GM18907 (cell line): ENCODE data around the gene ARID4B.
A peak's percentile ranks its signal among the peaks of the same experiment; 100 is the strongest.
"Not testable (repeated sequence)": the region's sequence is repeated elsewhere in the genome, so short reads cannot be mapped to it uniquely, and the experiment has no call there.

Source experiments
- ATAC-seq: cut with Tn5 transposase; IDR thresholded peaks from one replicate; pipeline ENCODE4 v1.9.1; 2021; ENCODE audit warnings: mild to moderate bottlenecking, moderate library complexity; ENCODE audit not compliant: unreplicated experiment

ARID4B gene

DNA sequence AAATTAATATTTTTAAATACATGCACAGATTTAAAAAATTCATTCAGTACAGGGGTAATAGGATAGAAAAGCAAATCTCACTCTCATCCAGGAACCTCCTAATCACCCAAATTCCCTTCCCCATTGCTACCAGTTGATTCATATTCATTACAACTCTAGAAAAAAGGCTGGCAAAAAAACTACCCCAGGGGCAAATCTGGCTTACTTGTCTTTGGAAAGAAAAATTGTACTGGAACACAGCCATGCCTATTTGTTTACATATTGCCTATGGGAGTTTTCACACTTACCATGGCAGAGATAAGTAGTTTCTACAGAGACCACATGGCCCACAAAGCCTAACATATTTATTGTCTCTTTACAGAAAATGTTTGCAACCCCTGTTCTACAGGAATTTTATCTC lies 158.0 kb downstream of the ARID4B start:
- no peak for ATAC-seq

GRCh38 chr1:235168375-235168774 lies 159.6 kb downstream of the ARID4B start:
- ATAC-seq: no peak

DNA sequence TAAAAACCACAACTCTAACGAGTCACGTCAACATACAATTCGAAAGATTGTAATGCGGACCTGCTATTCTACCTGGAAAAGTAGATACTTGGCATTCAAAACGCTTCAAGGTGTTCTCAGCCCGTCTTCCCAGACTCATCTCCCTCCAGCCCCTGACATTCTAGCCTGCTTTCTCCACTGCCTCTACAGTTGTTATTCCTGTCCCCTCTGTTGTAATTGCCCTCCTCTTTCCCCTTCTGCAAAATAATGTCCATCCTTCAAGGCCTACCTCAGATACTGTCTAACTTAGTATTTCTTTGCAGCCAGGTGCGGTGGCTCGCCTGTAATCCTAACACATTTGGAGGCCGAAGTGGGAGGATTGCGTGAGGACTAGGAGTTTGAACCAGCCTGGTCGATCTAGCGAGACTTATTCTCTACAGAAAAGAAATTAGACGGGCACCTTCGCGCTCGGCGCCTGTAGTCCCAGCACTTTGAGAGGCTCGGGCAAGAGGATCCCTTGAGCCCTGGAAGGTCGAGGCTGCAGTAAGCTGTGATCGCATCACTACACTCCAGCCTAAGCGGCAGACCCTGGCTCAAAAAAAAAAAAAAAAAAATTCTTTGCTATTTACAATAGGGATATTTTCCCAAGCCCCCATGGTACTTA lies 166.2 kb downstream of the ARID4B start:
- peak; percentile 4 for ATAC-seq

- peak; percentile 94 for ATAC-seq
Observed at GRCh38 chr1:235160957-235161684, 166.9 kb downstream of the ARID4B start, which contains the start of gene RBM34. Gene RBM34, minus strand, starts transcription at chr1:235161250. Its CDS starts 24 bp downstream, at chr1:235161226.

- peak; percentile 34 for ATAC-seq
Observed at GRCh38 chr1:235160383-235160956, 167.5 kb downstream of the ARID4B start.

DNA sequence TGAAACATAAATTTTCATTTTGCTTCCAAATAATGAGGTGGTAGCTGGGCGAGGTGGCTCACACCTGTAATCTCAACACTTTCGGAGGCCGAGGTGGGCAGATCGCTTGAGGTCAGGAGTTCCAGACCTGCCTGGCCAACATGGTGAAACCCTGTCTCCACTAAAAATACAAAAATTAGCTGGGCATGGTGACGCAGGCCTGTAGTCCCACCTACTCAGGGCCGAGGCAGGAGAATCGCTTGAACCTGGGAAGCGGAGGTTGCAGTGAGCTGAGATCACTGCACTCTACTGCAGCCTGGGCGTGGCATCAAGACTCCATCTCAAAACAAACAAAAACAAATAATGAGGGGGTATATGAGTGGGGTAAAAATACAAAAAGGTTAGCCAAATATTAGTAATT lies 168.0 kb downstream of the ARID4B start:
- not testable (repeated sequence) for ATAC-seq

DNA sequence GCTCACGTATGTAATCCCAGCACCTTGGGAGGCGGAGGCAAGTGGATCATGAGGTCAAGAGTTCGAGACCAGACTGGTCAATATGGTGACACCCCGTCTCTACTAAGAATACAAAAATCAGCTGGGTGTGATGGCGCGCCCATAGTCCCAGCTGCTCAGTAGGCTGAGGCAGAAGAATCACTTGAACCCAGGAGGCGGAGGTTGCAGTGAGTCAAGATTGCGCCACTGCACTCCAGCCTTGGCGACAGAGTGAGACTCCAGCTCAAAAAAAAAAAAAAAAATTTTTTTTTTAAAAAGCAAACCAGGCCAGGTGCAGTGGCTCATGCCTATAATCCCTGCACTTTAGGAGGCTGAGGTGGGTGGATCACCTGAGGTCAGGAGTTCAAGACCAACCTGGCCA lies 168.7 kb downstream of the ARID4B start:
- ATAC-seq: not testable (repeated sequence)

- no peak for ATAC-seq
Observed at GRCh38 chr1:235158680-235159079, 169.3 kb downstream of the ARID4B start.

GRCh38 chr1:235157150-235157549 lies 170.8 kb downstream of the ARID4B start:
- no peak for ATAC-seq

GRCh38 chr1:235156740-235157139 lies 171.2 kb downstream of the ARID4B start:
- no peak for ATAC-seq

- no peak for ATAC-seq
Observed at GRCh38 chr1:235156265-235156664, 171.7 kb downstream of the ARID4B start.

DNA sequence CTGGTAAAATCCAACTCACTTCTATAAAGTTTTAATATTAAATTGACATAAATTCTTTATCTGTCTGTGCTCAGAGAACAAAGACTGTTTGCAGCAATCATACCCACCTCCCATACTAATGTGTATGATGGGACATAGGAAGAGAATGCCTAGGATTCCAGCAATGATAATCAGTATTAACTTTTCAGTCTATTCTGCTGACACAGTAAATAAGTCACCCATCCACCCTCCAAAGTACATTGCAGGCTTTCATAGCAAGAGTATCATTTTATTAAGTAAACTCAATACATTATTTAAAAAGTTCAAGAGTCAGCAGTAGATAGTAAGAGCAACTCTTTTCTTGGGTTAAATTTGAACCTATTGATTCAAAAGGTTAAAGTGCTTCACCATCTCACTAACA lies 175.7 kb downstream of the ARID4B start:
- no peak for ATAC-seq

GRCh38 chr1:235151033-235151432 lies 176.9 kb downstream of the ARID4B start:
- no peak for ATAC-seq

- no peak for ATAC-seq
Observed at GRCh38 chr1:235149824-235150223, 178.2 kb downstream of the ARID4B start.

- no peak for ATAC-seq
Observed at GRCh38 chr1:235147269-235147668, 180.7 kb downstream of the ARID4B start.

- ATAC-seq: no peak
Observed at GRCh38 chr1:235145639-235146038, 182.3 kb downstream of the ARID4B start.

GRCh38 chr1:235142991-235143390 lies 185.0 kb downstream of the ARID4B start:
- ATAC-seq: no peak

DNA sequence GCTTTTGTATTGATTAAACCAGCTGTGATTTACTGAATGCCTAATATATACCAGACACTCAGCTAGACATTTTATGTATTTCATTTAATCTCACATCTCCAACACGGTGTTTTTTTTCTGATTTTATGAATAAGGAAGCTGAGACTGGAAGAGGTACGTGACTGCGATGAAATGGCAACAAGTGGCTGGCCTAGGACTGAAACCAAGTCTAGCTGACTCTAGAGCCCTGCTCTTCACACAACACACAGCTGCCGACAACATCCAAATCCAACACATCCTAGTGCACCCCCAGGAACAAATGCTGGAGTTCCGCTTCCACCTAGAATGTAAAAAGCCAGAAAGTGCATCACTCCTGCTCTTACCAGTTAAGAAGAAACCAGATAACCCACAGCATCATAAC lies 188.7 kb downstream of the ARID4B start:
- no peak for ATAC-seq

DNA sequence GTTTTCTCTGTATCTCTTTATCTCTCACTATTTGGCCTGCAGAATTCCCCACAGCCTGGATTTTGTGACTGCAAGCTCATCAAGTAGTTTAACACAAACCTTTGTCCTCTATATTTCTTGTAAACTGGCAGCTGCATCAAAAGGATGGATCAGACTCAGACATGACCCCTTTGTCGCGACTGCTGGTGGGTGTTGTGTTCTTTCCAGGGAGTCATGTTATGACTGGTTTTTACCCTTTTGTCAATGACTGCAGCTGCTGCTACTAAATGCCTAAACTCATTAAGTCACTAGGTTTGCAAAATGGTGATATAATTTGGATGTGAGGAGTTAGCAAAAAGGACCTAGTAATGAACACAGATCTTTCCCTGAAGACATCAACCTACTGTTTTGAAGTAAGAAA lies 189.2 kb downstream of the ARID4B start:
- no peak for ATAC-seq

DNA sequence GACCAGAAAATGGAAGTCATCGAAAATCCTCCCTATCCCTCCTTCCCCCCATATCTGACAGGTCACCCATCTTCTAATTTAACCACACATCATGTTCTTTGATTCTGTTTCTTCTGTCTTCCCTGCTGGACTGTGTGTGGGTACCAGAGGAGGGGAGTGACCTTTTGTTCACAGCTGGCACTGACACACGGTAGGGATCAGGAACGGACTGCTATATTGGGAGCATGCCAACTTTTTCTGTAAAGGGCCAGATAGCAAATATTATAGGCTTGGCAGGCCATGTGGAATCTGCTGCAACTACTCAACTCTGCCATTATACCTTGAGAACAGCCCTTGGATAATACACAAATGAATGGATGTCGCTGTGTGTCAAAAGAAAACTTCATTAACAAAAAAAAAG lies 191.9 kb downstream of the ARID4B start:
- ATAC-seq: no peak

- ATAC-seq: no peak
Observed at GRCh38 chr1:235134171-235134570, 193.8 kb downstream of the ARID4B start.

DNA sequence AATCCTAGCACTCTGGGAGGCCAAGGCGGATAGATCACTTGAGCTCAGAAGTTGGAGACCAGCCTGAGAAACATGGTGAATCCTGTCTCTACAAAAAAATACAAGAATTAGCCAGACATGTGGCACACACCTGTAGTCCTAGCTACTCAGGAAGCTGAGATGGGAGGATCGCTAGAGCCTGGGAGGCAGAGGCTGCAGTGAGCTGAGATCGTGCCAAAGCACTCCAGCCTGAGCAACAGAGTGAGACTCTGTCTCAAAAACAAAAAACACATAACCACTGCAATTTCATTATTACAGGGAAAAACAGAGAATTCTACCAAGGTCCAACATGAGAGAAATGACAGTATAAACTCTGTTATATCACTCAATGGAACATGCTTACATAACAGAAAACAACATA lies 194.9 kb downstream of the ARID4B start:
- no peak for ATAC-seq
